H9 (cell line): ENCODE measurements around the gene FBXL7. TPM values are rescaled to one million over a fixed set of nuclear protein-coding genes. Genes with fewer than 3 reads are reported as not detected.

Source experiments
- DNase-seq: peaks from one replicate; pipeline ENCODE4 v3.0.0-alpha.2; 2017
- H2AFZ ChIP-seq: one replicate; pipeline ENCODE4 v1.6.1; 2013; ENCODE audit warnings: mild to moderate bottlenecking, low read length, control low read depth, moderate library complexity
- H2AK5ac ChIP-seq: 2 replicates; pipeline ENCODE4 v1.6.1; 2013; ENCODE audit warnings: low read length, control low read depth, mixed read lengths; ENCODE audit not compliant: insufficient read length
- H2BK120ac ChIP-seq: one replicate; pipeline ENCODE4 v1.6.1; 2013; ENCODE audit warnings: low read depth, mild to moderate bottlenecking, low read length, control low read depth, inconsistent platforms; ENCODE audit not compliant: poor library complexity, severe bottlenecking
- H2BK12ac ChIP-seq: 2 replicates; pipeline ENCODE4 v1.6.1; 2013; ENCODE audit warnings: low read length, control low read depth, mixed read lengths, low read depth; ENCODE audit not compliant: insufficient read length
- H2BK15ac ChIP-seq: 2 replicates; pipeline ENCODE4 v1.6.1; 2013; ENCODE audit warnings: low read depth, low read length, control low read depth
- H2BK20ac ChIP-seq: one replicate; pipeline ENCODE4 v1.6.1; 2013; ENCODE audit warnings: low read depth, mild to moderate bottlenecking, low read length, control low read depth, inconsistent platforms; ENCODE audit not compliant: poor library complexity, severe bottlenecking
- H2BK5ac ChIP-seq: 2 replicates; pipeline ENCODE4 v1.6.1; 2013; ENCODE audit warnings: low read length, control low read depth, mixed read lengths; ENCODE audit not compliant: insufficient read length
- H3K14ac ChIP-seq: 2 replicates; pipeline ENCODE4 v1.6.1; 2013; ENCODE audit warnings: low read length, control low read depth; ENCODE audit not compliant: insufficient read depth
- H3K18ac ChIP-seq: 2 replicates; pipeline ENCODE4 v1.6.1; 2013; ENCODE audit warnings: low read depth, mild to moderate bottlenecking, mixed read lengths, low read length, control low read depth; ENCODE audit not compliant: insufficient read length
- H3K23ac ChIP-seq: 2 replicates; pipeline ENCODE4 v1.6.1; 2013; ENCODE audit warnings: low read length, control low read depth, mixed read lengths, low read depth; ENCODE audit not compliant: insufficient read length
- H3K23me2 ChIP-seq: 2 replicates; pipeline ENCODE4 v1.6.1; 2013; ENCODE audit warnings: low read depth, mild to moderate bottlenecking, mixed read lengths, low read length, control low read depth; ENCODE audit not compliant: insufficient read length, poor library complexity, severe bottlenecking
- H3K27ac ChIP-seq: 2 replicates; pipeline ENCODE4 v1.5.1; 2013; ENCODE audit warnings: low read length, control low read depth, mixed read lengths, low read depth; ENCODE audit not compliant: insufficient read length
- H3K27me3 ChIP-seq: 2 replicates; pipeline ENCODE4 v1.6.1; 2013; ENCODE audit warnings: low read length, control low read depth, inconsistent platforms; ENCODE audit not compliant: insufficient read depth
- H3K4ac ChIP-seq: 2 replicates; pipeline ENCODE4 v1.6.1; 2013; ENCODE audit warnings: low read depth, mild to moderate bottlenecking, control low read depth, inconsistent platforms, low read length, moderate library complexity
- H3K4me1 ChIP-seq: 2 replicates; pipeline ENCODE4 v1.6.1; 2013; ENCODE audit warnings: low read length, control low read depth, inconsistent platforms; ENCODE audit not compliant: insufficient read depth
- H3K4me2 ChIP-seq: 2 replicates; pipeline ENCODE4 v1.6.1; 2013; ENCODE audit warnings: low read length, control low read depth, mixed read lengths; ENCODE audit not compliant: insufficient read length, insufficient read depth
- H3K56ac ChIP-seq: 2 replicates; pipeline ENCODE4 v1.6.1; 2013; ENCODE audit warnings: low read depth, mild to moderate bottlenecking, mixed read lengths, low read length, control low read depth; ENCODE audit not compliant: insufficient read length
- H3K79me1 ChIP-seq: 2 replicates; pipeline ENCODE4 v1.6.1; 2013; ENCODE audit warnings: low read depth, mild to moderate bottlenecking, moderate library complexity, low read length, control low read depth, inconsistent platforms; ENCODE audit not compliant: insufficient read depth, poor library complexity, severe bottlenecking
- H3K79me2 ChIP-seq: 2 replicates; pipeline ENCODE4 v1.6.1; 2013; ENCODE audit warnings: low read length, control low read depth, inconsistent platforms; ENCODE audit not compliant: insufficient read depth
- H3K9ac ChIP-seq: 2 replicates; pipeline ENCODE4 v1.6.1; 2013; ENCODE audit warnings: low read length, control low read depth, mixed read lengths; ENCODE audit not compliant: insufficient read length; ENCODE audit errors: extremely low read depth
- H3K9me3 ChIP-seq: one replicate; pipeline ENCODE4 v1.6.1; 2013; ENCODE audit warnings: low read depth, low read length, inconsistent platforms; ENCODE audit not compliant: control insufficient read depth
- H3T11ph ChIP-seq: one replicate; pipeline ENCODE4 v1.6.1; 2013; ENCODE audit warnings: mild to moderate bottlenecking, low read length, control low read depth, inconsistent platforms
- H4K20me1 ChIP-seq: one replicate; pipeline ENCODE4 v1.6.1; 2013; ENCODE audit not compliant: control insufficient read depth, insufficient read length, insufficient read depth
- H4K5ac ChIP-seq: 2 replicates; pipeline ENCODE4 v1.6.1; 2013; ENCODE audit warnings: low read depth, mild to moderate bottlenecking, mixed read lengths, low read length, control low read depth; ENCODE audit not compliant: insufficient read length
- H4K8ac ChIP-seq: replicated peaks from 2 replicates; pipeline ENCODE4 v1.6.1; 2013; ENCODE audit warnings: low read length, control low read depth, mixed read lengths, low read depth; ENCODE audit not compliant: insufficient read length
- H4K91ac ChIP-seq: 2 replicates; pipeline ENCODE4 v1.6.1; 2013; ENCODE audit warnings: low read depth, mild to moderate bottlenecking, moderate library complexity, mixed read lengths, low read length, control low read depth; ENCODE audit not compliant: insufficient read length
- H3K27ac Mint-ChIP-seq, 3 experiments: 2 replicates in 2 of 3; 3 replicates in 1 of 3; pipeline ENCODE4 v1.8.0; 2020 to 2021; ENCODE audit warnings: mixed read lengths in 3 of 3, mild to moderate bottlenecking in 1 of 3, moderate library complexity in 1 of 3
- H3K27me3 Mint-ChIP-seq: 2 replicates; pipeline ENCODE4 v1.8.0; 2021; ENCODE audit warnings: low read depth, mild to moderate bottlenecking, moderate library complexity, mixed read lengths
- H3K36me3 Mint-ChIP-seq, 3 experiments: 2 replicates in 2 of 3; 3 replicates in 1 of 3; pipeline ENCODE4 v1.8.0; 2020 to 2021; ENCODE audit warnings: low read depth in 3 of 3, mixed read lengths in 3 of 3; ENCODE audit not compliant: insufficient read depth in 1 of 3
- H3K4me1 Mint-ChIP-seq, 2 experiments: 2 replicates each; pipeline ENCODE4 v1.8.0; 2020; ENCODE audit warnings: mixed read lengths in 2 of 2
- H3K4me3 Mint-ChIP-seq, 2 experiments: 2 replicates in 1 of 2; 3 replicates in 1 of 2; pipeline ENCODE4 v1.8.0; 2020 to 2021; ENCODE audit warnings: mild to moderate bottlenecking in 2 of 2, mixed read lengths in 2 of 2, moderate library complexity in 1 of 2
- H3K9me3 Mint-ChIP-seq, 2 experiments: 2 replicates in 1 of 2; 3 replicates in 1 of 2; pipeline ENCODE4 v1.8.0; 2020; ENCODE audit warnings: mild to moderate bottlenecking in 2 of 2, mixed read lengths in 2 of 2, moderate library complexity in 1 of 2
- CTCF ChIP-seq: fragments of 200-600 bp; sonication (generic); conservative IDR thresholded peaks from 3 replicates; pipeline ENCODE4 v1.8.0; 2021; ENCODE audit warnings: antibody characterized with exemption, mild to moderate bottlenecking
- WGBS: extraction: QIAGEN DNeasy Blood & Tissue Kit; methylation state at CpG from one replicate; pipeline ENCODE4 v1.1.7; 2013; ENCODE audit warnings: missing lambda C conversion rate, low lambda C conversion rate, mixed read lengths; ENCODE audit not compliant: insufficient read length; ENCODE audit errors: extremely low coverage; 5-methylcytosine and 5-hydroxymethylcytosine counted together
- total RNA-seq: library from RNA; stranded (reverse); gene quantifications from 2 replicates; pipeline ENCODE4 v1.2.1, GENCODE V29; 2021

Gene FBXL7
- total RNA-seq, 1 experiment from 2014 or later = 14.6 TPM

DNA sequence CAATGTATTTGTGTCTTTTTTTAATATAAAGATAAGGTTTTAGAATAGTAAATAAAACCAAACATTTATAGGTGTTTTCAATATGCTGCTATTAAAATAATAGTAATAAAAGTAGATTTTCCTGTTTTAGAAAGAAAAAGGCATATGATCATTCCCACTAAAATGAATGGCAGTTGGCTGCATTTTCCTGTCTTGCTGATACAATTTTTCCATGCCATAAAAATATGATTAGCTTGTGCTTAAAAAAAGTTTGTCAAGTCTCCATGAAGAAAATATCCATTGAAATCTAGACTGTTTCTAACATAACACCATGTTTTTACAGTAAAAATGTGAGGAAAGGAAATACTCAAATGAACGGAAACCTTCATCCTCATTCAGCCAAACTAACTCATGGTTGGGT is 65.0 kb downstream of the FBXL7 start:
- Histone ChIP-seq H4K5ac (no peak overlapping the region), H3K4me2 (no peak overlapping the region), H3T11ph (no peak overlapping the region), H2BK120ac (no peak overlapping the region), H3K4me1 (no peaks in the 10 kb centered on the region), H3K4ac (no peak overlapping the region), H3K14ac (no peak overlapping the region), H2BK15ac (no peak overlapping the region), H3K18ac (no peak overlapping the region), H2AK5ac (no peak overlapping the region), H2BK12ac (no peak overlapping the region), H2BK5ac (no peak overlapping the region), H4K91ac (no peak overlapping the region), H4K8ac (no peak overlapping the region), H4K20me1 (no peaks in the 10 kb centered on the region), H3K9me3 (no peaks in the 10 kb centered on the region), H3K27me3 (no peaks in the 10 kb centered on the region), H3K79me2 (no peaks in the 10 kb centered on the region), H3K27ac (no peak overlapping the region), H3K79me1 (no peaks in the 10 kb centered on the region), H2BK20ac (no peak overlapping the region), H2AFZ (no peak overlapping the region), H3K56ac (no peak overlapping the region), H3K23ac (no peak overlapping the region), H3K23me2 (no peaks in the 10 kb centered on the region), H3K9ac (no peak overlapping the region)
- Mint-ChIP-seq H3K4me1 (peaks cover 8 to 12% of the 10 kb centered on the region in 2 experiments), H3K27me3 (no peaks in the 10 kb centered on the region), H3K27ac (no peak overlapping the region), H3K9me3 (peaks cover 0 to 5% of the 10 kb centered on the region in 2 experiments; a peak in 2 of 5 replicates), H3K4me3 (no peak overlapping the region), H3K36me3 (peaks cover 1 to 20% (median 6%) of the 10 kb centered on the region in 3 experiments; a peak in 5 of 7 replicates)
- WGBS = no CpG with 5 or more reads among the region's 1 CpG
- DNase-seq = no peak
- no peak for TF ChIP-seq CTCF
